Vagina (tissue), 2 donors: ENCODE measurements around the gene KCNIP4.

Experiments used
- POLR2AphosphoS5 ChIP-seq, 2 donors: sonication (generic); formaldehyde crosslinking; IDR thresholded peaks; one replicate each; pipeline ENCODE4 v1.9.0; 2017; ENCODE audit warnings: antibody characterized with exemption in 2 of 2, mild to moderate bottlenecking in 2 of 2, low read depth in 1 of 2; ENCODE audit not compliant: insufficient read depth in 1 of 2
- TF ChIP-seq, protein P1 (sequence below), 3 experiments: fragments of 450-650 bp in 2 of 3; fragments of 200-600 bp in 1 of 3; sonication (generic) in 1 of 3; IDR thresholded peaks; one replicate each; pipeline ENCODE4 v1.5.1; 2017 to 2019; ENCODE audit warnings: antibody characterized with exemption in 3 of 3, mild to moderate bottlenecking in 2 of 3, moderate library complexity in 2 of 3

DNA sequence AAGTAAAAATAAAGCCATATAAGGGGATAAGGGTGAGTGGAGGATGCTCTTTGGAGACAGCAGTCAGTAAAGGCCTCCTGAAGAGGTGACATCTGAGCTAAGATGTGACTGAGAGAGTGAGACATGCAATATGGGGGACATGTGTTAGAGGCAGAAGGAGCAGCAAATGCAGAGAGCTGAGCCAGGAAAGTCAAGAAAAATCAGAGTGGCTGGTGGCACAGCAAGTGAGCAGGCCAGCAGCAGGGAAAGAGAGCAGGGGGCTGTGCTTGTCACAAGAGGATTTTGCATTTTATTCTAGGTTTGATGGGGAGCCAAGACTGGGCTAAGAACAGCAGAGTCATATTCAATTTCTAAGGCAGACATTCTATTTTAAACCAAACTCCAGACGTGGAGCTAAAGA, 394.5 kb downstream of the KCNIP4 start:
- TF ChIP-seq, protein P1, sequence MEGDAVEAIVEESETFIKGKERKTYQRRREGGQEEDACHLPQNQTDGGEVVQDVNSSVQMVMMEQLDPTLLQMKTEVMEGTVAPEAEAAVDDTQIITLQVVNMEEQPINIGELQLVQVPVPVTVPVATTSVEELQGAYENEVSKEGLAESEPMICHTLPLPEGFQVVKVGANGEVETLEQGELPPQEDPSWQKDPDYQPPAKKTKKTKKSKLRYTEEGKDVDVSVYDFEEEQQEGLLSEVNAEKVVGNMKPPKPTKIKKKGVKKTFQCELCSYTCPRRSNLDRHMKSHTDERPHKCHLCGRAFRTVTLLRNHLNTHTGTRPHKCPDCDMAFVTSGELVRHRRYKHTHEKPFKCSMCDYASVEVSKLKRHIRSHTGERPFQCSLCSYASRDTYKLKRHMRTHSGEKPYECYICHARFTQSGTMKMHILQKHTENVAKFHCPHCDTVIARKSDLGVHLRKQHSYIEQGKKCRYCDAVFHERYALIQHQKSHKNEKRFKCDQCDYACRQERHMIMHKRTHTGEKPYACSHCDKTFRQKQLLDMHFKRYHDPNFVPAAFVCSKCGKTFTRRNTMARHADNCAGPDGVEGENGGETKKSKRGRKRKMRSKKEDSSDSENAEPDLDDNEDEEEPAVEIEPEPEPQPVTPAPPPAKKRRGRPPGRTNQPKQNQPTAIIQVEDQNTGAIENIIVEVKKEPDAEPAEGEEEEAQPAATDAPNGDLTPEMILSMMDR (IDR thresholded peaks at IDR 0.05), result no peak
- TF ChIP-seq POLR2AphosphoS5 (IDR thresholded peaks at IDR 0.05; ENCODE audit: insufficient read depth in 1 of 2, low read depth in 1 of 2), result no peak
